Tongue (tissue), 2 donors: ENCODE results near the gene PPFIA3. TPM values are rescaled to one million over a fixed set of nuclear protein-coding genes. Genes with fewer than 3 reads are reported as not detected.

Experiments used
- DNase-seq: peaks from one replicate; pipeline ENCODE4 v3.0.0-alpha.2; 2015
- total RNA-seq: library from RNA; depleted of rRNA; stranded (reverse); fragments of >200 nt; gene quantifications from one replicate; pipeline ENCODE4 v1.2.3, GENCODE V29; 2014

The PPFIA3 gene
- total RNA-seq, result 9.7 TPM

DNA sequence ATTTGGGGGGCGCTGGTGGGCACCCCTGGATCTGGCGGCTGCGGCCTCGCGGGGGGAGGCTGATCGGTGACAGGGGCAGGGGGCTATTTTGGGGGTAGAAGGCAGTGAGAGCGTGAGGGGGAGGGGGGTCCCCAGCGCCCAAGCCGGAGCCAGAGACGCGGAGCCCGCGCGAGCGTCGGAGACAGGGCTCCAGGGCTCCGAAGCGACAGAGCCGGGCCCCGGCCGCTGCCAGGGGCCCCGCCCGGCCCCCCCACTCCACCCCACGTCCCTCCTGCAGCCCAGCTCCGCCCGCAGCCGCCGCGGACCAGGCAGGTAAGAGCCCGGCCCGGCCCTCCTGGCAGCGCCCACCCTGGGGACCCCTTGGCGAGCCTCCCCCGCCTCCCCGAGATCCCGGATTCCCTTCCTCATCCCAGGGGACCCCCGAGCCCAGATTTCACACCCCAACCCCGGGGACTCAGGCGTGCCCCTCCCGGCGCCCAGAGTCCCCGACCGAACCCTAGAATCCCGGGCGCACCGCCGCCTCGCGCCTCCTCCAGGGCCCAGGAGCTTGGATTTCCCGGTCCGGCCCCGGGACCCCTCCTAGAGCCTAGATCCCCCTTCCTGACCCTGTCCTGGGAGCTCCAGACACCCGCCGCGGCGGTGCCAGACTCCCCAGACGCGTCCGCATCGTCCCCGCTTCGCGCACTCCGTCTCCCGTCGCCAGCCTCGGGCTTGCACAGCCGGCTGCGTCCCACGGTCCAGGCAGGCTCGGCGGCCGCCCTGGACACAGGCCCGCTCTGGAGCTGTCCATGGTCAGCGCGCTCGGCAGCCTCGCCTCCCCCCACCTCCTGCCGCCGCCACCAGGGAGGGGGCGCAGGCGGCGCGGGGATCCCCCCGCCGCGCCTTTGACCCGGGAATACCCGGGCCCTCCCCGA lies at the start of gene PPFIA3:
Gene PPFIA3, plus strand, starts transcription at position 134 of the 914 bp plus-strand sequence. CDS start 8,330 bp downstream, outside the sequence.
- DNase-seq, result peak; percentile 71

DNA sequence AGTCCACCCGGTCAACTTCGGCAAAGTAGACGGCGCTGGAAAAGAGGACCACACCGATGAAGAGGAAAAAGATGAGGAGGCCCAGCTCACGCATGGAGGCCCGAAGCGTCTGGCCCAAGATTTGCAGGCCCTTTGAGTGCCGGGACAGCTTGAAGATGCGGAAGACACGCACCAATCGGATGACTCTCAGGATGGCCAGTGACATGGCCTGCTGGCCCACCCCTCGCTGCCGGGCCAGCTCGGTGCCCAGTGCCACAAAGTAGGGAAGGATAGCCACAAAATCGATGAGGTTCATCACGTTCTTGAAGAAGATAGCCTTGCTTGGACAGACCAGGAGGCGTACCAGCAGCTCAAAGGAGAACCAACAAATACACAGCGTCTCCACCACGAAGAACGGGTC lies 48.9 kb upstream of the PPFIA3 start:
- DNase-seq, result no peak

DNA sequence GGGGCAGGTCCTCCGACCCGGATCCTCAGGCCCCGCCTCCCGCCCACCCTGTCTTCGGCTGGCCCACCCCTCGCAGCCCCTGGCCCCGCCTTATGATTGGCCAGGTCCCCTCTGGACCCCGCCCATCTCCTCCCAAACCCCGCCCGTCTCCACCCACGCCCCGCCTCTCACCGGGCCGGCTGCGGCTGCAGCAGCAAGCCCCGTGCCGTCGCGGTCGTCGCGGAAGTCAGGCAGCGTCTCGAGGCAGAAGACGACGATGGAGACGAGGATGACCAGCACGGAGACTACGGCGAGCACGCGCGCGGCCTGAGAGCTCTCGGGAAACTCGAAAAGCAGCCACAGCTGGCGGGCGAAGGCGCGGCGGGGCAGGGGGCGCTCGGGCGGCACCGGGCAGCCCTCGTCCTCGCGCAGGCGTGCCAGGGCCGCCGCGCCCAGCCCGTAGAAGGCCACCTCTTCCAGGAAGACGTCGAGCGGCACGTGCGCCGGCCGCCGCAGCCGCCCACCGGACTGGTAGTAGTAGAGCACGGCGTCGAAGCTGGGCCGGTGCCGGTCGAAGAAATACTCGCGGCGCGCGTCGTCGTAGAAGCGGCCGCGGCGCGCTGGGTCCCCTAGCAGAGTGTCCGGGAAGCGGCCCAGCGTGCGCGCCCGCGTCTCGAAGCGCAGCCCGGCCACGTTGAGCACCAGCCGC lies 47.3 kb upstream of the PPFIA3 start:
- DNase-seq, result peak; percentile 34

DNA sequence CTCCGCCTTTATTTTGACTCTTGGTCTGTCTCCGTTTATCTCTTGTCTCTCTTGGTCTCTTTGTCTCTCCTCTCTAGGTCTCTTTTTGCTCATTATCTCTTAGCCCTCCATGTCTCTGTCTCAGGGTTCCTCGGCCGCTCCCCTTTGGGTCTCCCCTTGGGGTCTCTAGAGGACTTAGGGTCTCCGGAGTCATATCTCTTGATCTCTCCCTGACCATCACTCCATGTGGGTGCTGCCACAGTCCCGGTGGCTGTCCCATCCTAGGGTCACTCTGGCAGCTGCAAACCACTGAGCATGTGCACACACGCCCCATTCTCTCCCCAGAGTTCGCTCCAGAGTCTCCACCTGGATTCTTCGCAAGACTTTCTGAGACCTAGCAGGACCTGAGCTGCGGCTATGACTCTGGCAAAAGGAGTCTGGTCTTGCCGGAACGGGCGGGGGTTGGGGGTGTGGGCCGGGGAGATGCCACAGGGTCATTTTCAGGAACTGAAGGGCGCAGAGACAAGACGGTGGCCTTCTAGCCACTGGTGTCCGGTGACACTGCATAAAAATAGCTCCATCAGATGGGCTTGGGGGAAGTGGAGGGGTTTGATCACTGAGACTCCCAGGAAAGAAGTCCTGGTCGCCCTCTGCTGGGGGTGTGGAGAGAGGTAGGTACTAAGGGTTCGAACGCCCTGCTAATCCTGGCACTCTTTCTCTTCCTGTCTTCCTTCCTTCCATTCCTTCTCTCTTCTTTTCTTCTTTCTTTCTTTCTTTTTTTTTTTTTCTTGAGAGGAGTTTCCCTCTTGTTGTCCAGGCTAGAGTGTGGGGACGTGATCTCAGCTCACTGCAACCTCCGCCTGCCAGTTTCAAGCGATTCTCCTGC lies 45.6 kb upstream of the PPFIA3 start:
- DNase-seq, result peak; percentile 73

DNA sequence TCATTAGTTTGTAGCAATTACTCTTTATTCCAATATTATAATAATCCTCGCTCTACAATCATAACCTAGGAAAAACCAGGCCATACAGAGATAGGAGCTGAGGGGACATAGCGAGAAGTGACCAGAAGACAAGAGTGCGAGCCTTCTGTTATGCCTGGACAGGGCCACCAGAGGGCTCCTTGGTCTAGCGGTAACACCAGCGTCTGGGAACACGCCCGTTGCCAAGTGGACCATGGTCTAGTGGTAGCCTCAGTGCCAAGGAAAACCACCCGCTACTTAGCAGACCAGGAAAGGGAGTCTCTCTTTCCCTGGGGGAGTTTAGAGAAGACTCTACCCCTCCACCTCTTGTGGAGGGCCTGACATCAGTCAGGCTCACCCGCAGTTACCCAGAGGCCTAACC lies 44.5 kb upstream of the PPFIA3 start:
- DNase-seq, result peak; percentile 55

GRCh38 chr19:49080392-49080791 lies 39.0 kb upstream of the PPFIA3 start:
- no peak for DNase-seq

DNA sequence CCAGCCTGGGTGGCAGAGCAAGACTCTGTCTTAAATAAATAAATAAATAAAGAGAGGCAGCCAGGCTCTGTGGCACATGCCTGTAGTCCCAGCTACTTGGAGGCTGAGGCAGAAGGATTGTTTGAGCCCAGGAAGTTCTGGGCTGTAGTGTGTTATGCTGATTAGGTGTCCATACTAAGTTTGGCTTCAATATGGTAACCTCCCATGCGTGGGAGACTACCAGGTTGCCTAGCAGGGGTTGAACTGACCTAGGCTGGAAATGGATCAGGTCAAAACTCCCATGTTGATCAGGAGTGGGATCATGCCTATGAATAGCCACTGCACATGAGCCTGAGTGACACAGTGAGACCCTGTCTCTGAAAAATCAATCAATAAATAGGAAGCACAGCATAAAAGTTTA lies 38.1 kb upstream of the PPFIA3 start:
- DNase-seq, result no peak

- no peak for DNase-seq
Measured at GRCh38 chr19:49084206-49085019, 34.9 kb upstream of the PPFIA3 start.

GRCh38 chr19:49085020-49085867 lies 34.1 kb upstream of the PPFIA3 start, which contains the start of gene SNRNP70:
SNRNP70 (plus strand) TSS chr19:49085451; CDS start chr19:49086415, 964 bp downstream.
- DNase-seq, result peak; percentile 100

- DNase-seq, result no peak
Measured at GRCh38 chr19:49085868-49086232, 33.5 kb upstream of the PPFIA3 start.

- DNase-seq, result no peak
Measured at GRCh38 chr19:49086296-49086695, 33.0 kb upstream of the PPFIA3 start.

DNA sequence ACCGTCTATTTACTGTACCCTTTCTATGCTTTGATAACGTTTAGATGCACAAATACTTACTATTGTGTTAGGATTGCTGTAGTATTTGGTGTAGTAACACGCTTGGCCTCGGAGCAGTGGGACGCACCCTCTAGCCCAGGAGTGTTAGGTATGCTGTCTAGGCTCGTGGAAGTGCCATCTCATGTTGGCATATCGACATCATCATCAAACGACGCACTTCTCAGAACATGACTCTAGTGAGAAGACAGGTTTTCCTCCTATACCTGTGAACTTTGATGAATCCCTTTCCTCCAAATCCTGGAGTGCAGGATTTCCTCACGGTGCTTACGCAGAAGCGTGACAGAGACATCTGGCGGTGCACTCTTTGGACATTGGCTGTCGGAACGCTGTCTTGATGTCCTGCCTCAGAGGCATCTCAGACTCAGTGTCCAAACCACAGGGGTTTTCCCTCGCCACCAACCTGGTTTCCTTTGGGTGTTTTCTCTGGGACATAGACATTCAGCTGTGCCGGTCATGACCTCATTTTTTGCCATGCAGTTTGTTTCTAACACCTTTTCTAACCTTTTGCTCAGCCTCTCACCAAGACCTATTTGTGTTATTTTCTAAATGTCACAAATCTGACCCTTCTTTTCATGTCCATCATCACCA lies 27.8 kb upstream of the PPFIA3 start:
- DNase-seq, result no peak

GRCh38 chr19:49092686-49093085 lies 26.7 kb upstream of the PPFIA3 start:
- no peak for DNase-seq

DNA sequence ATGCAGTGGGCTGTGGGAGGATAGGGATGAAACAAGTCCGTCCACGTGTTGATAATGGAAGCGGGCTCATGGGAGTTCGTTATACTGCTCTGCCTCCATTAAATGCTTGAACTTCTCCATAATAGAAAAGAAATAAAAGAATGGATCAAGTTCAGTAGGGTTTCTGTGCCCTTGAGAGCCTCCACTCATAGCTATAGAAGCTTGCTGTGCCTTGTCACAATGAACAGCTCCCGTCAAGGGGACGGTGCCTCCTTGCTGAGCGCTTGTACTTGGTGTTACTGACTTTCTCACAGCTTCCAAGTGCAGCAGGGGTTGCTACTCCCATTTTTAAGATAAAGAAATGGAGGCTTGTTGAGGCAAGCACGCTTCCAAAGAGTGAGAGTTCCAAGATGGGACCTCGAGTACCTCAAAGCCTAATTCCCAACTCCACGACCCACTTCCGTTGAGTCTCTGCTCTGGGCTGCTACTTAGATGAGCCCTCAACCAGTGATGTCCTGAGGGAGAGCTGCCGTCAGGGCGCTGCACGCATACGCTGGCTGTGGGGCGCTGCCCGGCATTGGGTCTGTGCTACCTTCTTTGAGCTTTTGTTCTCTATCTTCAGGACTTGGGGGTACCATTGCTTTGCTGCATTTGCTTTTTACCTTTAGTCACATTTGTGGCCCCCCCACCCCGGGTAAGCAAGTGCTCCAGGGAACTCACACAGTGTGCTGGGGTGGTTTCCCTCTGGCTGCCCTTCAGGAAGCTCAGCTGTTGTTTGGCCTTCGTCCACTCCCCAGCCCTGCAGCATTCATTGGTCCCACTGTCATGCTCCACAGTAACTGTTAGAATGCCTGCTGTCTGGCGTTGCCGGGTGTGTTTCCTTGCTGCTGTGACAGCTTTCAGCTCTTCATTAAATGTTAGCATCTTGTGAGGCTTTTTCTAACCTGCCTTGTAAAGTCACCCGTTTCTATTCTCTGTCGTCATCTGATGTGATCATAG lies 24.6 kb upstream of the PPFIA3 start:
- peak; percentile 76 for DNase-seq

- DNase-seq, result peak; percentile 90
Measured at GRCh38 chr19:49097453-49098288, 21.7 kb upstream of the PPFIA3 start.

DNA sequence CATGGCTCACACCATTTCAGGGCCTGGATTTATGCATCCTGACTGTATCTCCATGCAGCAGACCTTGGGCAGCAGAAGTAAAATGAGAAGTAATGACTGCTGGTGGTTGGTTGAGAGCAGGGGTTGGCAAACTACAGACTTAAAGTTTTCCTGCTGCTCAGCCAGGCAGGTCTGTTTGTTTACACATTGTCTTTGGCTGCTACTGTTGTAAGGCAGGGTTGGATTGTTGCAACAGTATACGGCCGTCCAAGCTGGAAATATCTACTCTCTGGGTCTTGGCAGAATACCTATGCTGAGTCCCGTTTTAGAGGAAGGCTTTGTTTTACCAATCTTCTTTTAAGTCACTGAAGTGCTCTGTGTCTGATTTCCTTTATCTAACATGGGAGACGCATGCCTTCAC lies 20.5 kb upstream of the PPFIA3 start:
- no peak for DNase-seq

DNA sequence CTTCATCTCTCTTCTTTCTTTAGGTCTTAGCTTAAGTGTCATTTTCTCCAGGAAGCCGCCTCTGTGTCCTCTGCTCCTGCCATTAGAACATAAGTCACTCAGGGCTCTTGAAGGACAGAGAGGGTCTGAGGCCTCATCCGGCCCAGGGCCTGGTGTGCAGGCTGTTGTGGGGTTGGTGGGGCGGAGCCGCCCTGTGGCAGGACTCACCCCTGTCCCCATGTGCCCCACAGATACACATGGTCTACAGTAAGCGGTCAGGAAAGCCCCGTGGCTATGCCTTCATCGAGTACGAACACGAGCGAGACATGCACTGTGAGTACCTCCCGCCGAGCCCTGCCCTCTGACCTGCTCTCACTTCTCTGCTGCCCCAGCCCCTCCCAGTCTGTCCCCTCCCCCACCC lies 18.2 kb upstream of the PPFIA3 start:
- DNase-seq, result no peak

DNA sequence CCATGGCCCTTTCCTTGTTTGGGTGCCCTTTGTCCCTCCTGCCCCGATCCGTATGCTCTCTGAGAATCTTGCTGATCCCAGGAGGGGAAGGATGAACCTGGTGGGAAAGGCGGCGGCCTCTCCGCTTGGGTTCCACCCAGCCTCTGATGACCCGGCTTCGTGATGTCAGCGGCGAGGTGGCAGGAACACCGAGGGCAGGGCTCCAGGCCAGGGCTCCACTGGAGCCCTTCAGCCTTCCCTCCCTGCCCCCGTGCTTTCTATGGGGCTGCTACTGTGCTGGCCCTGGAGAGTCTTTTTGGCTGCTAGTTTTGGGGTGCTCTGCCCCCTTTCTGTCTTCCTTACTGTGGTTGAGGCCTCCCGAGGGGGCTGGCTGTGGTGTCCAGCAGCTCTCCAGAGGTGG lies 17.0 kb upstream of the PPFIA3 start:
- no peak for DNase-seq
